Uterus (tissue), 2 donors: Measurements from ENCODE around the gene RPL22L1.

ENCODE experiments used
- POLR2A ChIP-seq, 2 donors: fragments of 450-650 bp; IDR thresholded peaks; one replicate each; pipeline ENCODE4 v1.6.1; 2016; ENCODE audit warnings: antibody characterized with exemption in 2 of 2, mild to moderate bottlenecking in 1 of 2, moderate library complexity in 1 of 2
- TF ChIP-seq, protein P1 (sequence below), 4 experiments: fragments of 200-600 bp in 2 of 4; fragments of 450-650 bp in 2 of 4; sonication (generic) in 2 of 4; IDR thresholded peaks; one replicate each; pipeline ENCODE4 v1.5.1; 2016 to 2019; ENCODE audit warnings: antibody characterized with exemption in 4 of 4, mild to moderate bottlenecking in 2 of 4, moderate library complexity in 1 of 4

DNA sequence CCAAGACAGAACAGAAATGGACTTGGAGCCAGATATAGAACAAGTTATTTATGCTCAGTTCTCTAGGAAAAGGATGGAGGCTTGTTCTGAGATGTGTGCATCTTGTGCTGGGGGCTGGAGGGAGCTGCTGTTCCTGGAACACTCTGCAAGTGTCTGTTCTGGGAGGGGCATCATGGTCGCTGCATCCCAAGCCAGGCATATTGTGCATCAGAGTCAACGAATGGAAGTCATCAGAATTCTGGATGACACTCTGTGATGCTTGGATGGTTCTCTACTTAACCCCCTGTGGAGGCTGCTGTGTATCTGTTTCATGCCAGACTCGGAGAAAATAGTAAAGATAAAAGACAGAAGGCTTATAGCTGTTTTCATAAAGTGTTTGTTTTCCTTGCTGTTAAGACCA lies 34.7 kb downstream of the RPL22L1 start:
- TF ChIP-seq, protein P1, sequence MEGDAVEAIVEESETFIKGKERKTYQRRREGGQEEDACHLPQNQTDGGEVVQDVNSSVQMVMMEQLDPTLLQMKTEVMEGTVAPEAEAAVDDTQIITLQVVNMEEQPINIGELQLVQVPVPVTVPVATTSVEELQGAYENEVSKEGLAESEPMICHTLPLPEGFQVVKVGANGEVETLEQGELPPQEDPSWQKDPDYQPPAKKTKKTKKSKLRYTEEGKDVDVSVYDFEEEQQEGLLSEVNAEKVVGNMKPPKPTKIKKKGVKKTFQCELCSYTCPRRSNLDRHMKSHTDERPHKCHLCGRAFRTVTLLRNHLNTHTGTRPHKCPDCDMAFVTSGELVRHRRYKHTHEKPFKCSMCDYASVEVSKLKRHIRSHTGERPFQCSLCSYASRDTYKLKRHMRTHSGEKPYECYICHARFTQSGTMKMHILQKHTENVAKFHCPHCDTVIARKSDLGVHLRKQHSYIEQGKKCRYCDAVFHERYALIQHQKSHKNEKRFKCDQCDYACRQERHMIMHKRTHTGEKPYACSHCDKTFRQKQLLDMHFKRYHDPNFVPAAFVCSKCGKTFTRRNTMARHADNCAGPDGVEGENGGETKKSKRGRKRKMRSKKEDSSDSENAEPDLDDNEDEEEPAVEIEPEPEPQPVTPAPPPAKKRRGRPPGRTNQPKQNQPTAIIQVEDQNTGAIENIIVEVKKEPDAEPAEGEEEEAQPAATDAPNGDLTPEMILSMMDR (IDR thresholded peaks at IDR 0.05), result no peak
- no peak for TF ChIP-seq POLR2A (IDR thresholded peaks at IDR 0.05)
